NCI-H187 treated with DMSO at 0.1 percent for 48 hours (cell line): Measurements from ENCODE around the gene CYBRD1.

Experiments used
- DNase-seq: peaks from one replicate; lab custom pipeline; 2025; lab: John Stamatoyannopoulos, UW

CYBRD1 gene

GRCh38 chr2:171602352-171602751, 80.1 kb downstream of the CYBRD1 start:
- no peak for DNase-seq
